ENCODE results near the gene ZNF362.
"Not testable (repeated sequence)": the region's sequence is repeated elsewhere in the genome, so short reads cannot be mapped to it uniquely, and the experiment has no call there.

The ZNF362 gene

DNA sequence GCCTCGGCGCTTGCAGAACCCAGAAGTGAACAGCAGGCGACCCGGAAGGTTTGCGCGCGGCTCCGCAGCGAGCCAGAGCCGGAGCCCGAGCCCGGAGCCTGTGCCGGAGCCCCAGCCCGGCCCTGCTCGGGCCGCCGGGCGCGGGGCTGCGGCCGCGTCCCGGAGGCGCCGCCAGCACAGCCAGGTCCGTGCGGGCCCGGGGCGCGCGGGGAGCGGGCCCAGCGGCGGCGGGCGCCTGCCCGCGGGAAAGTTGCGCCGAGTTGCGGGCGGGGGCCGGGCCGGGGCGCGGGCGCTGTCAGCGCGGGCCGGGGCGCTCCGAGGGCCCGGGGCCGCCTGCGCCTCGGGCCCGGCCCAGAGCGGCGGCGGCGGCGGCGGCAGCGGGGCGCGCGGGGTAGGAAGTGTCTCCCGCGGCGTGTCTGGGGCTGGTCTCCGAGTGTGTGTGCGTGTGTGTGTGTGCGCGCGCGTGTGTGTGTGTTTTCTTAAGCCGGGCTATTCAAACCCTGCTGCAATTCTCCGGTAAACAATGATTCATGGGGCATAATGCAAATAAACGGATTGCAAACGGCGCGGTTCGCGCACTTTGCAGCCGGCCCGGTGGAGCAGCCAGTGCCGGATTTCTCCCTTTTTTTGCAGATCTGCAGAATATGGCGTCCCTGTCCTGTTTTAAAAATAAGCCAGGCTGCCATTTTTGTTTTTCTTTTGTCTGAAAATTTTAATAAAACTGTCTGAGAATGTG is at the start of gene ZNF362:
ZNF362 (plus strand) TSS at position 22 of the 736 bp plus-strand sequence. CDS start 14,083 bp downstream, outside the sequence.
- DNase-seq = peak; percentile 68 to 73

GRCh38 chr1:33211972-33212371 is 44.3 kb upstream of the ZNF362 start:
- no peak for DNase-seq

GRCh38 chr1:33219886-33220661 is 36.2 kb upstream of the ZNF362 start:
- DNase-seq = no peak

- DNase-seq = no peak
Measured at GRCh38 chr1:33220676-33221384, 35.5 kb upstream of the ZNF362 start.

GRCh38 chr1:33221385-33221758 is 34.9 kb upstream of the ZNF362 start:
- DNase-seq = no peak

- DNase-seq = no peak
Measured at GRCh38 chr1:33222381-33222780, 33.9 kb upstream of the ZNF362 start.

GRCh38 chr1:33224166-33224707 is 32.1 kb upstream of the ZNF362 start:
- no peak for DNase-seq

- DNase-seq = no peak
Measured at GRCh38 chr1:33225586-33225985, 30.7 kb upstream of the ZNF362 start.

DNA sequence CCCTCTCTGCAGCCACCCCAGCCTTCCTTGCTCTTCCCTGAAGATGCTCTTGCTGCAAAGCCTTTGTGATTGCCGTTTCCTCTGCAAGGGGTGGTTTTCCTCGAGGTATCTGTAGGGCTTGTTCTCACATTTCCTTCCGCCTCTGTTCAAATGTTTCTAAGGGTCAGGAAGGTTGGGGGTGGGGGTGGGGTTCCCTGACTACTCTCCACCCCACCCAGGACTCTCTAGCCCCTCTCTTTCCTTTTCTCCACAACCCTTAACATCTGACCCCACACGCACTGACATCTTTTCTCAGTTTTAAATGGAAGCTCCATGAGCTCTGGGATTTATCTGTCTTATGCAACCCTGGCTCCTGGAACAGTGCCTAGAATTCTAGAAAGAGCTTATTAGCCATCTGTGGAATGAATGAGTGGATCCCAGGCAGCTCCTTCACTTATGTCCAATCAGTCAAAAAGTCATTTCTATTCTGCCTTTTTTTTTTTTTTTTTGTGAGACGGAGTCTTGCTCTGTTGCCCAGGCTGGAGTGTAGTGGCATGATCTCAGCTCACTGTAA is 27.3 kb upstream of the ZNF362 start:
- no peak for DNase-seq

DNA sequence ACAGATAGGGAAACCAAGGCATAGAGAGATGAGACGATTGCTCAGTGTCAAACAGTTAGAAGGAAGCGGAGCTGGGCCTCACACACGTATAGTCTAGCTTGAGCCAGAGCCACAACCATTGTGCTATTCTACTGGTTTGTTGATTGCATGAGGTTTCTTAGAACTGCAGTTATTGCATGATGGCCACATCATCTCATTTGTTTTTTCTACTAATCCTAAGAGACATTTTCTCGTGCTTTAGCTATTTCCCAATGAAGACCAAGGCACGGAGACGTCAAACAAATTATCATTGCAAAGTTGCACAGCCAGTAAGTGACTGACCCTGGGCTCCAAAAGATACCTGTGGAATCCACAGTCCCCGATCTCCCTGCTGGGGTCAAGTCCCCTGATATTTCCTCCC is 25.1 kb upstream of the ZNF362 start:
- no peak for DNase-seq

- no peak for DNase-seq
Measured at GRCh38 chr1:33232716-33233115, 23.6 kb upstream of the ZNF362 start.

GRCh38 chr1:33234131-33234530 is 22.2 kb upstream of the ZNF362 start:
- DNase-seq = no peak

DNA sequence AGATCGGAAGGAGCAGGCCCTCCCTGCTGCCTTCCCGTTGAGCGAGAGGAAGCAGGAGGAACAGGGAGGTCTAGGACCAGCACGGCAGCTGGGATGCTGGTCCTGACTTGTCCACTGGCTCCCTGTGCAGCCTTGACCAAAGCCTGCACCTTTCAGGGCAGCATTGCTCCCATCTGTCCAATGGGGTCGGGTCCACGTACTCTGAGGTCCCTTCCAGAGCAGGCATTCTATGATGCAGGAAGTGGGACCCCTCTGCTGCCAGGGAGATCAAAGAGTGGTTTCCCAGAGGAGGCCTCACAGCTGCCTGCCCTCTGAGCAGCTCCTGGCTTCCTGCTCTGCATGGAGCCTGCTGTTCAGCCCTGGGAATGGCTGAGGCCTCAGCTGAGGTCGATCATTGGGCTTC is 21.7 kb upstream of the ZNF362 start:
- DNase-seq = peak in 1 of 2 donors; percentile 8

GRCh38 chr1:33235521-33235920 is 20.8 kb upstream of the ZNF362 start:
- no peak for DNase-seq

- DNase-seq = no peak
Measured at GRCh38 chr1:33236498-33236897, 19.8 kb upstream of the ZNF362 start.

GRCh38 chr1:33237579-33237978 is 18.7 kb upstream of the ZNF362 start:
- DNase-seq = no peak

- not testable (repeated sequence) for DNase-seq
Measured at GRCh38 chr1:33238194-33238724, 18.0 kb upstream of the ZNF362 start.

DNA sequence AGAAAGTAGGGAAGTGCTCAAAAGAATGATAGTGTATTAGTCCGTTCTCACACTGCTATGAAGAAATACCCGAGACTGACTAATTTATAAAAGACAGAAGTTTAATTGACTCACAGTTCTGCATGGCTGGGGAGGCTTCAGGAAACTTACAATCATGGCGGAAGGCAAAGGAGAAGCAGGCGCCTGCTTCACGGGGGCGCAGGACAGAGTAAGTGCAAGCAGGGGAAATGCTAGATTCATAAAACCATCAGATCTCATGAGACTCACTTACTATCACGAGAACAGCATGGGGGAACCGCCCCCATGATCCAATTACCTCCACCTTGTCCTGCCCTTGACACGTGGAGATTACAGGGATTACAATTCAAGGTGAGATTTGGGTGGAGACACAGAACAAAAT is 16.9 kb upstream of the ZNF362 start:
- not testable (repeated sequence) for DNase-seq

DNA sequence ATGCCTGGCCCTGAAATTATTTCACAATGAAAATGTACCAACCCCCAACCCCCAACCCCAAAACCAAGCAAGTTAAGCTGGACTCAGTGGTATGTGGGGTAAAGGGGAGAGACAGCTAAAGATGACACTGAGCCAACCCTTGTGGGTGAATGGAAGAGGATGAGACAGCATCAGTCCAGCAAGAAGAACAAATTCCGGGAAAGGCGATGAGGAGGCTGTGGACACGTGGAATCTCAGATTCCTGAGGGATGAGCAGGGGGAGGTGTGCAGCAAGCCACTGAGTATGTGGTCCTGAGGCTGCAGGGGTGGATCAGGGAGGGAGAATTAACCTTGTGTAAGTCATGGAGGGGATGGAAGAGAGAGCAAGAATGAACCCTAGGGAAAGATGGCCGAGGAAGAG is 14.4 kb upstream of the ZNF362 start:
- no peak for DNase-seq

- DNase-seq = no peak
Measured at GRCh38 chr1:33242652-33243051, 13.6 kb upstream of the ZNF362 start.

- DNase-seq = no peak
Measured at GRCh38 chr1:33244143-33244808, 12.0 kb upstream of the ZNF362 start.

- DNase-seq = no peak
Measured at GRCh38 chr1:33244809-33245186, 11.5 kb upstream of the ZNF362 start.

All from stimulated activated CD4-positive, alpha-beta T cell treated with anti-CD3 and anti-CD28 coated beads, Interleukin-2, amount 100 ng/mL, for 24 hours (primary cell).